Fibroblast of the aortic adventitia (primary cell): ENCODE measurements around the gene NUP93. TPM values are rescaled to one million over a fixed set of nuclear protein-coding genes. Genes with fewer than 3 reads are reported as not detected.

ENCODE experiments used
- DNase-seq: peaks from one replicate; pipeline ENCODE4 v3.0.0-alpha.2; 2010; ENCODE audit warnings: low read depth
- H3K4me3 ChIP-seq: 2 replicates; pipeline ENCODE4 v1.5.1; 2011; ENCODE audit warnings: low read depth, mild to moderate bottlenecking, control low read depth, low read length, moderate library complexity
- total RNA-seq: library from RNA; depleted of rRNA; stranded (reverse); fragments of >200 nt; gene quantifications from 2 replicates; pipeline ENCODE4 v1.2.3, GENCODE V29; 2012; ENCODE audit warnings: low replicate concordance
- TF ChIP-seq, protein P1 (sequence below): IDR thresholded peaks from 2 replicates; pipeline ENCODE4 v1.5.1; 2011; ENCODE audit warnings: mild to moderate bottlenecking, low read length, control low read depth, inconsistent platforms; ENCODE audit not compliant: insufficient read depth

The NUP93 gene
- total RNA-seq, 1 donor = 45.5 TPM

DNA sequence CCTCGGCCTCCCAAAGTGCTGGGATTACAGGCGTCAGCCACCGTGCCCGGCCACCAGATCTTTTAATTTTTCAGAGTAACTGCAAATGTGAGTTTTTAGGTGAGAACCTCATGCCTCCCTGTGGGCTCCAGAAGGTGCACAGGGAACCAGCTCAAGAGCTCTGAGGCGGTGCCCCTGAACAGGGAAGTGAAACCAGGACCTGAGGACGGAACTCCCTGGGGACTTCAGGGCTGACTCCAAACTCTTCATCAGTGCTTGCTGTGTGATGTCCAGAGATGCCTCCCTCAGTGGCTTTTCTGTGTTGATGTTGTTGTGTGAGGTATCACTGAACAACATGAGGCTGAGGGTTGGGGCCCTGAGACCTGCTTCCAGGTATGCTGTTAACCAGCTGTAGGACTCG lies 158.9 kb downstream of the NUP93 start:
- H3K4me3 ChIP-seq = no peak overlapping the region
- DNase-seq = no peak
- TF ChIP-seq, protein P1, sequence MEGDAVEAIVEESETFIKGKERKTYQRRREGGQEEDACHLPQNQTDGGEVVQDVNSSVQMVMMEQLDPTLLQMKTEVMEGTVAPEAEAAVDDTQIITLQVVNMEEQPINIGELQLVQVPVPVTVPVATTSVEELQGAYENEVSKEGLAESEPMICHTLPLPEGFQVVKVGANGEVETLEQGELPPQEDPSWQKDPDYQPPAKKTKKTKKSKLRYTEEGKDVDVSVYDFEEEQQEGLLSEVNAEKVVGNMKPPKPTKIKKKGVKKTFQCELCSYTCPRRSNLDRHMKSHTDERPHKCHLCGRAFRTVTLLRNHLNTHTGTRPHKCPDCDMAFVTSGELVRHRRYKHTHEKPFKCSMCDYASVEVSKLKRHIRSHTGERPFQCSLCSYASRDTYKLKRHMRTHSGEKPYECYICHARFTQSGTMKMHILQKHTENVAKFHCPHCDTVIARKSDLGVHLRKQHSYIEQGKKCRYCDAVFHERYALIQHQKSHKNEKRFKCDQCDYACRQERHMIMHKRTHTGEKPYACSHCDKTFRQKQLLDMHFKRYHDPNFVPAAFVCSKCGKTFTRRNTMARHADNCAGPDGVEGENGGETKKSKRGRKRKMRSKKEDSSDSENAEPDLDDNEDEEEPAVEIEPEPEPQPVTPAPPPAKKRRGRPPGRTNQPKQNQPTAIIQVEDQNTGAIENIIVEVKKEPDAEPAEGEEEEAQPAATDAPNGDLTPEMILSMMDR = no peak

DNA sequence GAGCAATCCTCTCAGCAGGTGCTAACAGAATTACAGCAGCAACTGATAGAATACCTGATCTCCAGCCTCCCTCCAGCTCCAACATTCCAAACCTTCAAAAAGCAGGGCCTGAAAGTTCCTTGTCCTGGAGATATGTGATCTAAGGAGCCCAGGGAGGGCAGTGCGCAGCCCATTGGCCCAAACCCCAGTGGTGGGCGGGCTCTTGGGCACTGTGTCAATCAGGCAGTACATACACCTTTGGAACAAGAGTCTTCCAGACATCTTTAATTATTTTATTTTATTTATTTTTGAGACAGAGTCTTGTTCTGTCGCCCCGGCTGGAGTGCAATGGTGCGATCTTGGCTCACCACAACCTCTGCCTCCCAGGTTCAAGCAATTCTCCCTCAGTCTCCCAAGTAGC lies 159.3 kb downstream of the NUP93 start:
- TF ChIP-seq, protein P1 = no peak

DNA sequence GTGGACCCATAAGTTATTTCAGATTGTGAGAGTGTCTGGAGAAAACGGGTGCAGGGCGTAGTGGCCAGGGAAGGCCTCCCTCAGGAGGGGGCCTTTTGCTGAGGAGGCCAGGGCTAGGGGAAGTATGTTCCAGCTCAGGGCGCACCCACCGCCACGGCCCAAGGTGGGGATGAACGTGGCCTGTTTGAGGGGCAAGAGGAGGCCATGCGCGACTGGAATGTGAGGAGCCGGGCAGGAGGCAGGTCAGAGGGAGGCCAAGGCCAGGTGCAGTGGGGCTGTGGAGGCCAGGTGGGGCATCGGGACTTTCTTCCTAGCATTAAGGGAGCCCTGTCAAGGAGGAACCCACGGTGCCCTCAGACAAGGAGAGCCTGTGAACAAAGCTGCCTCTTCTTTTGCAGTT lies 161.8 kb downstream of the NUP93 start:
- no peak overlapping the region for H3K4me3 ChIP-seq
- no peak for DNase-seq
- TF ChIP-seq, protein P1 = no peak

More for the DNA sequence above, 159.3 kb downstream of the NUP93 start:
- H3K4me3 ChIP-seq = no peak overlapping the region
- no peak for DNase-seq

DNA sequence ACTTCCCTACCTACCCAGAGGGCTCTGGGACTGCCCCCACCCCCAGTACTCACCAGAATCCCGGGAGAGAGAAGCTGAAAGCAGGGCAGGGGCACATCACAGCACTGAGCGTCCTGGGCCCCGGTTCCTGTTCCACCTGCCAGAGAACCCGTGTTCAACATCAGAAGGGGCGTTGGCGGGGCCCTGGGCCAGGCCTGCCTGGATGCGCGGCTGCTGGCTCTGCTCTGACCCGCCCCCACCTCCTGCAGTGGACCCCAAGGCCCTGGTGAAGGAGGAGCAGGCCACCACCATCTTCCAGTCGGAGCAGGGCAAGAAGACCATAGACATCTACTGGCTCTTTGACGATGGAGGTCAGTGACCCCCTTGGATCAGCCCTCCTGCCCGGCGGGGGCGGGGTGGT lies 162.8 kb downstream of the NUP93 start:
- TF ChIP-seq, protein P1 = no peak
- no peak for DNase-seq
- no peak overlapping the region for H3K4me3 ChIP-seq

DNA sequence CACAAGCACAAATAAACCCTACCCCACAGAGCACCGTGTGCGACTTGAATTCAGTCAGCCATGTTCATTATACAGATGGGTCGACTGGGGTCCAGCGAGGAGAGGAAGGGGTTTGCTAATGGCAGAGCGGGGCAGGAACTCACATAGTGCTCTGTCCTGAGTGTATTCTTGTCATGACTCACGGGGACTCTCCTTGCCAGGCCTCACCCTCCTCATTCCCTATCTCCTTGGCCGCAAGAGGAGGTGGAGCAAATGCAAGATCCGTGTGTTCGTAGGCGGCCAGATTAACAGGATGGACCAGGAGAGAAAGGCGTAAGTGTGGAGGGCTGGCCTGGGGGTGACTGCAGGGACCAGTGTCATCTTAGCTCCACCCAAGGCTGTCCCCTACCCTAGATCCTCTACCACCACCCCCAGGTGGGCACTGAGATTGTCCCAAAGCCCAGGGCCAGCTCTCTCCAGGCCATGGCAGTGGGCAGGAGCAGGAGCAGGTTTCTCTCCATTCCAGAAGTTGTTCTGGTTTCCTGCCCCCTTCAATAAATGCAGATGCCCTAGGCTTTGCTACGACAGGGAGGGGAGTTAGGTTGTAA lies 164.5 kb downstream of the NUP93 start:
- TF ChIP-seq, protein P1 = no peak
- H3K4me3 ChIP-seq = no peak overlapping the region
- DNase-seq = no peak

DNA sequence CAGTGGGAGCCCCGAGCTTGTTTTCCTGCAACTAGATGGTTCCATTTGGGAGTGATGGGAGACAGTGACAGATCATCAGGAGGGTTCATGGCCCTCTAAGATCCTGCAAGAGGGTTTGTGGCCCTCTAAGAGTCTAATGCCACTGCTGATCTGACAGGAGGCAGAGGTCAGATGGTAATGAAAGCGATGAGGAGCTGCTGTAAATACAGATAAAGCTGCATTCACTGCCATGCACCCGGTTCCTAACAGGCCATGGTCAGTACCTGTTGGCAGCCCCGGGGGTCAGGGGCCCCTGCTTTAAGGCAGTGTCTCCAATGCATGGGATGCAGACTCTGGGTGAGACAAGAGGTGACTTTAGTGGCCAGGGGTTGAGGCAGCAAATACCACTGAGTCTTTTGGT lies 165.9 kb downstream of the NUP93 start:
- TF ChIP-seq, protein P1 = no peak

DNA sequence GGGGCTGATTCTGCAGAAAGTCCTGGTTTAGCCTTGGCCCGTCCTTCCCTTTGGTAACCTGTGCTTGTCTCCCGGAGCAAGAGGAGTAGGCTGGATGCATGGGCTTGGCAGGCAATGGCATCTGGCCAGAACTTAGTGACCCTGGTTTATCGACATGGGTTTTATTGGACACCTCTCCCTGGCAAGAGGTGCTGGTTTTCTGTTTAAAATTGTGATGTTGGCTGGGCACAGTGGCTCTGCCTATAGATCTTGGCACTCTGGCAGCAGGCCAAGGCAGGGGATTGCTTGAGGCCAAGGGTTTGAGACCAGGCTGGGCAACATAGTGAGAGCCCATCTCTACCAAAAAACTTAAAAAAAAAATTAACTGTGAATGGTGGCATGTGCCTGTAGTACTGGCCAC lies 166.3 kb downstream of the NUP93 start:
- DNase-seq = no peak
- TF ChIP-seq, protein P1 = no peak
- H3K4me3 ChIP-seq = no peak overlapping the region

More for the DNA sequence above, 165.9 kb downstream of the NUP93 start:
- DNase-seq = no peak
- no peak overlapping the region for H3K4me3 ChIP-seq
